ENCODE measurements around the gene RAB4B. TPM values are rescaled to one million over a fixed set of nuclear protein-coding genes. Genes with fewer than 3 reads are reported as not detected.

Gene RAB4B
- total and polyA plus RNA-seq, 12 donors = 11.0 to 62.5 (median 14.5) TPM

DNA sequence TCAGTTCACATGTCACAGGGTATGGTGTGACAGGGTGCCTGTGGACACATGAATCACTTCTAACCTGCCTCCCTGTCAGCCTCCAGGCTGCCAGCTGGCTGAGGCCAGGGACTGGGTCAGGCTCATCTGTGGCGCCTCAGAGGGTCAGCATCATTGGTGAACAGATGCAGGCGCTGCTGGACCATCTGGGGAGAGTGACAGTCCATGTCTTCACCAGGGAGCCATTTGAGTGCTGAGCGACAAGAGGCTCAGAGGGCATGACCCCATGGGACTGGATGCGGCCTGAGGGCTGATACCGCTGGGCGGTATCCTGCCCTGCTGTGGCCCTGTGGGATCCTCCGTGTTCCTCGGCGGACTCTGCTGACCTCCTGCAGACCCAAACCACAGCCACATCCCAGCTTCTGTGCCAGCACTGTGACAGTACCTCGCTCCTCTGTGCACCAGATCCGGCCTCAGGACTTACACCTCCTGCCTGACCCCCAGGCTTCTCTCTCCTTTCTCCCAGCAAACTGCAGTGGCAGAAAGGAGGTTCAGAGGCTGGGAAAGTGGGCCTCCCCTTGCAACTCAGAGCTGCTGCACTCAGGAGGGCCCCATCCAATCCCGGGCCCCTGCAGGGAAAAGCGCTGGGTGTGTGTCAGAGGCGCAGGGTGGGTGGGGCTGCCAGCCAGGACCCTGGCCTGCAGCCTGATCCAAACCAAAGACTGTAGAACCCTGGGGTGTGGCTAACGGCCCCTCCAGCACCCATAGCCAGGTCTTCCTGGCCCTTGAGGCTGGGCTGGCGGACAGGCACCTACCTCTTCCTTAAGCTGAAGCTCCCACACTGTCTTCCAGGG lies 38.0 kb upstream of the RAB4B start:
- DNase-seq (no peak), ATAC-seq (peak in 6 of 8 donors; percentile 2 to 19 (median 10))
- Histone ChIP-seq H3K27ac (peak overlapping the region; percentile 28 to 80 (median 70)), H3K4me1 (peaks cover 0 to 29% (median 10%) of the 10 kb centered on the region in 9 donors), H3K36me3 (peaks cover 0 to 70% (median 21%) of the 10 kb centered on the region in 9 donors), H3K9me3 (no peaks in the 10 kb centered on the region), H3K27me3 (no peaks in the 10 kb centered on the region), H3K4me3 (no peak overlapping the region)
- WGBS, 2 donors = 74 to 82% methylated on average over 16 of the region's 16 CpGs
- intact Hi-C loops (cut with DNase I) = loop anchor here in 1 of 10 donors (5.0 kb wide), 1 partner anchor 68 kb away; no protein-coding TSS in a partner anchor
- TF ChIP-seq, protein P1, sequence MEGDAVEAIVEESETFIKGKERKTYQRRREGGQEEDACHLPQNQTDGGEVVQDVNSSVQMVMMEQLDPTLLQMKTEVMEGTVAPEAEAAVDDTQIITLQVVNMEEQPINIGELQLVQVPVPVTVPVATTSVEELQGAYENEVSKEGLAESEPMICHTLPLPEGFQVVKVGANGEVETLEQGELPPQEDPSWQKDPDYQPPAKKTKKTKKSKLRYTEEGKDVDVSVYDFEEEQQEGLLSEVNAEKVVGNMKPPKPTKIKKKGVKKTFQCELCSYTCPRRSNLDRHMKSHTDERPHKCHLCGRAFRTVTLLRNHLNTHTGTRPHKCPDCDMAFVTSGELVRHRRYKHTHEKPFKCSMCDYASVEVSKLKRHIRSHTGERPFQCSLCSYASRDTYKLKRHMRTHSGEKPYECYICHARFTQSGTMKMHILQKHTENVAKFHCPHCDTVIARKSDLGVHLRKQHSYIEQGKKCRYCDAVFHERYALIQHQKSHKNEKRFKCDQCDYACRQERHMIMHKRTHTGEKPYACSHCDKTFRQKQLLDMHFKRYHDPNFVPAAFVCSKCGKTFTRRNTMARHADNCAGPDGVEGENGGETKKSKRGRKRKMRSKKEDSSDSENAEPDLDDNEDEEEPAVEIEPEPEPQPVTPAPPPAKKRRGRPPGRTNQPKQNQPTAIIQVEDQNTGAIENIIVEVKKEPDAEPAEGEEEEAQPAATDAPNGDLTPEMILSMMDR (IDR thresholded peaks at IDR 0.05) = no peak

DNA sequence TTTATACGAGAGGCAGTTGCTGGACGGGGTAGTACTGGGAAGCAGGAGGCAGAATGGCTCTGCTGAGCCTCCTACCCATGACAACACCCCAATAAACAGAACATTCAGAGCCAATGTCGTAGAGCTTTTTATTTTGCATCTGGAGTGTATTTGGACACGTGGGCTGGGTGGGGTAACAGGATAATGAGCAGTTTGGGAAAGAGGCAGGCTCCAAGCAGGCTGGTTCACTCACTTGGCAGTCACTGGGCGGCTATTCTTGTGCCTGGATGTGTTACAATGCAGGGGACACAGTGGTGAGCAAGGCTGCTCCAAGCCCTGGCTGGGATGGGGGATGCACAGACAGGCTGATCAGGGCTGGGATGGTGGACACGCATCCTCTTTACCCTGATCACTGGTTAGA lies 37.3 kb upstream of the RAB4B start:
- 45 to 57% methylated on average over 6 of the region's 6 CpGs for WGBS, 2 donors
- H3K9me3 ChIP-seq = no peaks in the 10 kb centered on the region
- no peaks in the 10 kb centered on the region for H3K27me3 ChIP-seq
- TF ChIP-seq, protein P1 (IDR thresholded peaks at IDR 0.05) = no peak
- H3K36me3 ChIP-seq = peaks cover 0 to 63% (median 18%) of the 10 kb centered on the region in 9 donors
- H3K4me1 ChIP-seq = peaks cover 0 to 33% (median 12%) of the 10 kb centered on the region in 9 donors
- ATAC-seq (peak; percentile 59 to 87 (median 79)), DNase-seq (peak in 1 of 2 donors; percentile 65)
- H3K4me3 ChIP-seq = no peak overlapping the region
- intact Hi-C loops (cut with DNase I) = loop anchor here in 1 of 10 donors (5.0 kb wide), 1 partner anchor 68 kb away; no protein-coding TSS in a partner anchor
- peak overlapping the region; percentile 28 to 80 (median 70) for H3K27ac ChIP-seq

DNA sequence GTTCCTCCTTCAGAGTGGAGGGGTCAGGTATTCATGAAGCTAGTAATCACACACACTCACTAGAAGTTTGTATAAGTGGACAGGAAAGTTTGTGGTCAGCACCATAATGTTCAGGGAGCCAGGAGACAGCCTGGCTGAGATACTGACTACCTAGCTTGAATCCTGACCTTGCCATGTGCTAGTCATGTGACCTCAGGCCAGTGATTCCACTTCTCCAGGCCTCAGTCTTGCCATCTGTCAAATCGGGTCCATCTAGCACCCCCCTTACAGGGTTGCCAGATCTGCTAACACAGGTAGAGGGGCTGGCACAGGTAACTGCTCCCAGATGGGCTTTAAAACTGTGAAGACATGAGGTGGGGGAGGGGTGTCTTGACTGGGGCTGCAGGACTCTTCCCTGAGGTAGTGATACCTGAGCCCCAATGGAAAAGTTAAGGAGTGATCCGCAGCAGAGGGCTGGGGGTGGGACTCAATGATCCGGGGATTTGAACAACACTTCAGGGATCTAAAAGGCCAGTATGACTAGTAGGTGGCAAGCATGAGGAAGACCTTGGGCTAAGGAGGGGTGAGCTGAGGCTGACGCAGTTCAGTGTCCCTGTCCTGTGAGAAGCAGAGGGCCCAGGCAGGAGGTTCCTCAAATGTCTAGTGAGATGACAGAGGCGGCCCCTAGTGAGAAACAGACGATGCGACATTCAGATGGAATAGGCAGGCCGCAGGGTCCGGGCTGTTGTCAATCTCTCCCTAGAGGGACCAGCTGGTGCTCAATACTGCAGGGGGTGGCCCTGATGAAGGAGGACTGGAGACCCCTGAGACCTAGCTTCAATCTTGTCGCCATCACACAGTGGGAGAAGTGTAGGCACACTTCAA lies 36.3 kb upstream of the RAB4B start:
- TF ChIP-seq, protein P1 (IDR thresholded peaks at IDR 0.05) = no peak
- ATAC-seq (no peak), DNase-seq (no peak)
- 78 to 79% methylated on average over 10 of the region's 10 CpGs for WGBS, 2 donors
- Histone ChIP-seq H3K4me1 (peaks cover 0 to 36% (median 12%) of the 10 kb centered on the region in 9 donors), H3K27ac (peak overlapping the region in 9 of 10 donors; percentile 28 to 80 (median 44)), H3K27me3 (no peaks in the 10 kb centered on the region), H3K9me3 (no peaks in the 10 kb centered on the region), H3K36me3 (peaks cover 0 to 53% (median 9%) of the 10 kb centered on the region in 9 donors), H3K4me3 (no peak overlapping the region)
- intact Hi-C loops (cut with DNase I) = loop anchor here in 1 of 10 donors (5.0 kb wide), 1 partner anchor 69 kb away; no protein-coding TSS in a partner anchor

DNA sequence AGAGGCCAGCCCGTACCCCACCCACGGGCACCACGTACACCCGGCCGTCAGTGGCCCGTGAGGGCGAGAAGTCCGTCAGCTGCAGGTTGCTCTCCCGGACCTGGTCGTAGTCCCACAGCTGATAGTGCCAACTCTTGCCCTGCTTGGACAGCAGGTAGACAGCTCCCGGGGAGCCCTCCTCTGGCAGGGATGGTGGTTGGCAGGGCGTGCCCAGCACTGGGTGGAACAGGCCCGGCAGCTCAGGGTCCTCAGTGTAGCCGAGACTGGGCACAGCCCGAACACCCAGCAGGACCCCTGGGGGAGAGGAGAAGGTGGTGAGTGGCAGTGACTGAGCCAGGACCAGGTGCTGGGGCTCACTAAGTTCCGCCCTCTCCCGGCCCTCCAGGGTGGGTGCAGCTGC lies 35.6 kb upstream of the RAB4B start:
- Histone ChIP-seq H3K36me3 (peaks cover 0 to 47% (median 9%) of the 10 kb centered on the region in 9 donors), H3K27me3 (no peaks in the 10 kb centered on the region), H3K4me3 (no peak overlapping the region), H3K4me1 (peaks cover 0 to 32% (median 12%) of the 10 kb centered on the region in 9 donors), H3K9me3 (no peaks in the 10 kb centered on the region), H3K27ac (peak overlapping the region in 1 of 10 donors; percentile 80)
- ATAC-seq (no peak), DNase-seq (no peak)
- intact Hi-C loops (cut with DNase I) = loop anchor here in 1 of 10 donors (5.0 kb wide), 1 partner anchor 70 kb away; no protein-coding TSS in a partner anchor
- TF ChIP-seq, protein P1 (IDR thresholded peaks at IDR 0.05) = no peak
- WGBS, 2 donors = 89 to 91% methylated on average over 17 of the region's 17 CpGs

All from heart right ventricle (tissue), 16 donors.